Right forelimb (tissue), 1 donor: ENCODE data around the gene CXCL17.
A peak's percentile ranks its signal among the peaks of the same experiment; 100 is the strongest.

Source experiments
- DNase-seq: peaks from one replicate; pipeline ENCODE4 v3.0.0-alpha.2; 2018

The CXCL17 gene

DNA sequence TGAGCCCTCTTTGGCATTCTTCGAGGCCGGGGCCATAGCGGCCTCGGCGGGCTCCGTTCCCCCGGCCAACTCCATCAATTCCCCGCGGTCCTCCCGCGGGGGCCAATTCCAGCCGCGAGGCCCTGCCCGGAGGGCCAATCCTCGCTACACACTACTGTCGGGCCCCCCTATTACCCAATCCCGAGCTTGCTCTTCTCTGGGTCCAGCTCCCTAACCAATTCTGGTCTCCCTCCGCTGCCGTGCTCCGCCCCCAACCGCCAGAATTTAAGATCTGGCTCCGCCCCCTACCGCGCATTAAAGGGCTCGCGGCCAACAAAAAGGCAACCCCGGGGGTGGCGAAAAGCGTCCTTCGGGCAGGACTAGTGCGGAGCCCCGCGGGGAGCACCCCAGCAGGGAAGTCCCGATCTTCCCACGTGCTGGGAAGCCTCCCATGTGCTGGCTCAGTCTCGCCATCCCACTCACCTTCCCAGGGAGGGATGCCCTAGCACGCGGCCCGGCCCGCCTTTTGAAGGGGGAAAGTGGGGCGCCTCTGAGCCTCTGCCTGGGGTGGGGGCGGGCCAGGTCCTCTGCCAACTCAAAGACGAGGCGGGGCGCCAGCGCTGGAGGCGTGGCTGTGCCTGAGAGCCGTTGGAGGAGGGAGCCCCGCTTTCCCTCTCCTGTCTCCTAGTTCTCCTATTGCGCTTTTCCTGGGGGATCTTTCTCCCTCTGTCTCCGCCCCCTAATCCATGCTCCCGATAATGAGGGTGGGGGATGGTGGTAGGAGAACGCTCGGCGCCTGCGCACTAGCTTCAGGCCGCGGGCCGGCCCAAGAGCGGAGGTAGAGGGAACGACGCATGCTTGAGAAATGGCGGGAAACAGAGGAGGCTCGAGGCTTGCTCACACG lies 19.0 kb downstream of the CXCL17 start:
- DNase-seq, result peak; percentile 89

- DNase-seq, result peak; percentile 74
Measured at GRCh38 chr19:42422901-42423461, 19.8 kb downstream of the CXCL17 start.

DNA sequence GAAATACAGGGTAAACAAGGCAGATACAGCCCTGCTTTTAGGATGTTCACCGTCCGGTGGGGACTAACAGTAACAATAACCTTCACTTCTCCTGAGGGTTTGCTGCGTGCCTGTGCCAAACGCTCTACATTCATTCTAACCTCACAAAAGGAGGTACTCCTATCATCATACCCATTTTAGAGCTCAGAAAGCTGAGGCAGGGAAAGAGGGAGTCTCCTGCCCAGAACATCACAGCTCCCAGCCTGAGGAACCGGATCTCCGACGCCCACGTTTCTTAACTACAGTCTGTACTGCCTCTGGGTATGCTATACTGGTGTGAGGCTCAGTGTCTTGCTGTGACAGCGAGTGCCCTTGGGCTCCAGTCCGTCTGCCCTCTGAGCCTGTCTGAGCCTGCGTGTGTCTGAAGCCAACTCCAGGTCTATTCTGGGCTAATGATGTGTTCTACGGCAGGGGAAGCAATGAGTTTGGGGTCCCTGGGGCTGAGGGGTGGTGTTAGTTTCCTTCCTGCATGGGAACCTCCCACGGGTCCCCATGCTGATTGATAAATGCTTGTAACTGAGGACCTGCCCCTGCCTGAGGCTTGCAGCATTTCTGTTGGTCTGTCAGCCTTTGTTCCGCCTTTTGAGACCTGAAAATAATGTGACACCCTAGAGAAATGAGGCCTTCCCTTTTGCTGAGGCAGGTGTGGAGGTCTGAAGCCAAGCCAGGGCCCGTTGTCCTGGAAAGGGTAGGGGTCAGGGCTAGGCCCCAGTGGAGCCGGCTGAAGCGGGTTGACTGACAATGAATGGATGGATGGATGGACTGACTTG lies 20.4 kb downstream of the CXCL17 start:
- DNase-seq, result no peak

DNA sequence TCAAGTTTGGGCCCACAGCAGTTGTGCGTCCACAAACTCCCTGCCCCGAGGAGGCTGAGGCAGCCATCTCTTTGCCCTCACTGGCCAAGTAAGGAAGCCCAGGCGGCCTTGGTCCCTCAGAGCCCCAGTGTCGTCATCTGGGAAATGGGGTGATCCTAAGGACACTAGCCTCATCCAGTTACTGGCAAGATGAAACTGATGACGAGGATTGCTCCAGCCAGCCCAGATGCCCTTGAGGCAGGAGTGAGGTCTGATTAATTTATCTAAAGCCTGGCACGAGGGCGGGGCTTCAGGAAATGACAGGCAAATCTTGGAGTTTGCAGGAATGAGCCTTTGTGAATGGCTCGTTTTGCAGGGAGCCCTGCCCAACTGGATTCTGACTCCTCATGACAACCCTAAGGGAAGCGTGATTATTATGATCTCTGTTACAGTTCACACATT lies 21.1 kb downstream of the CXCL17 start:
- no peak for DNase-seq

DNA sequence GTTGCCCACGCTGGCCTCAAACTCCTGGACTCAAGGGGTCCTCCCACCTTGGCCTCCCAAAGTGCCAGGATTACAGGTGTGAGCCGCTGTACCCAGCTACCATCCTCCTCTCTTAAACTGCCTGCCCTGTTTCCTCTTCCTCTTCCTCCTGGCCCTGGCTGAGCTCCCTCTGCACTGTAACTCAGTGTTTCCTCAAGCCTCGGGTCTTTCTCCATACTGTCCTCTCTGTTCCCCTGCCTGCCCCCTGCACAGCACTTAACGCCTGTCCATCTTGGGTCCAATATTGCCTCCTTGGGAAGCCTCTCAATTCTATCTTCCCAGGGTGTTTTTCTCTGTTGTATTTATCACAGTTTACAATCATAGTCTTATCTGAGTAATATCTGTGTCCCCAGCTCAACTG lies 21.6 kb downstream of the CXCL17 start:
- DNase-seq, result no peak

DNA sequence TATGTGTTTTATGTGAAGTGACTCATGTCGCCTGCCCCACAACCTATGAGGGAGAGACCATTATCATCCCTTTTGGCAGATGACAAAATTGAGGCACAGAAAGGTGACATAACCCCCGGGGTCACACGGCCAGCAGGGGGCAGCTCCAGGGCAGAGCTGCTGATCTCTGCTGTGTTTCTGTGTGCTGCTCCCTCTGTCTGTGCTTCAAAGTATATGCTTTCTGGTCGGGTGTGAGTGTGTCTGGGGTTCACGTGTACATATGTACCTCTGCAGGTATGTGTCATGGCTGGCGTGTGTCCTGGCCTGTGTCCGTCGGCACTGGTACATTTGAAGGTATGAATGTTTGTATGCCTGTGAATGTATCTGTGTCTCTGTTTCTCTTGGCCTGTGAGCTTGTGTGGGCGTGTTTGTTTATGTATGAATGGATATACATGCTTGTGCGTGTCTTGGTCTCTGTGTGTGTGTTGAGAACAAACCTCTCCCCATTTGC lies 22.6 kb downstream of the CXCL17 start:
- peak; percentile 29 for DNase-seq

DNA sequence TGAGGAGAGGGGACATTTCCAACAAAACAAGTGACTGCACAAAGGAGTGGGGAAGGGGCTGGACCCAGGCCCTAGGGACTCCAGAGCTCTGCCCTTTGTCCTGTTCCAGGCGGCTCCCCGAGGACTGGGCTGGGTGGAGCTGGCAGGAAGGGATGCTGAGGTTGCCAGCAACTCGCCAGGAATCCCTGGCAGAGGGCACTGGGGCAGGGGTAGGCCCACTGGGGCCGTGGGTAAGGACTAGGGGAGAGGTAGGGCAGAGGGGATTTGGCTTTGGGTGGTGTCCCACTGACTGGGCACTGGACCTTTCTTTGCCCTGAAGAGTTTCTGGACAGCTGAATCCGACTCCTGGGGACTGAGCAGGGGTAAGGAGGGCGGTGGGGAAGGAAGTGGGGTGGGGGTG lies 23.4 kb downstream of the CXCL17 start:
- DNase-seq, result peak; percentile 39

DNA sequence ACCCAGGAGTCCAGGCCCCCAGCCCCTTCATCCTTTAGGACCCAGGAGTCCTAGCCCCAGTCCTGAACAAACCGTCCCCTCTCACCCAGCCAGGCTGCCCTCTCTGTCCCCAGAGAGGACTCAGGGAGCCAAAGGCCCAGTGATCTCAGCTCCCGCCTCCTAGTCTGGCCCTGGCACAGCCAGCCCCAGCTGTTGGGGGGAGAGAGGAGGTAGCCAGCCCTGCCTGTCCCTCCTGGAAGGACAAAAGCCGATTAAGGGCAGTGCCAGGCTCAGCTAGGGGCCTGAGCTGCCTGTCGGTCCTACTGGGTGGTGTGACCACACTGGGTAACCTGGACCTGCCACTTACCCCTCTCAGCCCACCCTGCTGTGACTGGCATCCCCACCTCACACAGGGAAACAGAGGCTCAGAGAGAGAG lies 30.1 kb downstream of the CXCL17 start:
- no peak for DNase-seq

- no peak for DNase-seq
Measured at GRCh38 chr19:42412227-42412626, 30.5 kb downstream of the CXCL17 start.

DNA sequence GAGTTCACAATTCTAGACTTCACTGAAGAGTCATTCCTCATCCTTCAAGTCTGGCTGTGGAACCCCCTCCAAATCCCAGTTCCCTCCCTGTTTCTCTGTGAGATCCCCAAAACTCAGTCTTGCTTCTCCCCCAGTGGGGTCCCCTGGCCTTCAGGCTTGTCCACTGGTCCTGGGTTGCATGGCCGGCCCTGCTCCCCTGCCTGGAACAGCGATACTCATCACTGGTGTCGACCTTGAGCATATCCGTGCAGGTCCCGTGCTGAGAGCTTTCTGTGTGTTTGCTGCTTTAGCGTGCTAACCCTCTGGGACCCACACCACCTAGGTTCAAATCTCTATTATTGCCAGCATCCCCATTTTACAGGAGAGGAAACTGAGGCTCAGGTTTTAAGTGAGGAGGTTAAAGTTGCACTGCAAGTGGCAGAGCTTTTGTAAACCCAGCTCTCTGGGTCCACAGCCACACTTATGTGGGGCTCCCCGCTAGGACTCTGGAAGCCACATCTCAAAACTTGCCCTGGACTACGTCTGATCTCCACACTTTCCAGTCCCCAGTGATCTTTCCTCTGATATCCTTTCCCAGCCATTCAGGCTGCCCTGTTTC lies 31.1 kb downstream of the CXCL17 start:
- DNase-seq, result peak; percentile 18

- no peak for DNase-seq
Measured at GRCh38 chr19:42410371-42410770, 32.4 kb downstream of the CXCL17 start.

- DNase-seq, result no peak
Measured at GRCh38 chr19:42409477-42409876, 33.3 kb downstream of the CXCL17 start.

- DNase-seq, result no peak
Measured at GRCh38 chr19:42407816-42408175, 35.0 kb downstream of the CXCL17 start.

GRCh38 chr19:42407085-42407815 lies 35.5 kb downstream of the CXCL17 start:
- no peak for DNase-seq

DNA sequence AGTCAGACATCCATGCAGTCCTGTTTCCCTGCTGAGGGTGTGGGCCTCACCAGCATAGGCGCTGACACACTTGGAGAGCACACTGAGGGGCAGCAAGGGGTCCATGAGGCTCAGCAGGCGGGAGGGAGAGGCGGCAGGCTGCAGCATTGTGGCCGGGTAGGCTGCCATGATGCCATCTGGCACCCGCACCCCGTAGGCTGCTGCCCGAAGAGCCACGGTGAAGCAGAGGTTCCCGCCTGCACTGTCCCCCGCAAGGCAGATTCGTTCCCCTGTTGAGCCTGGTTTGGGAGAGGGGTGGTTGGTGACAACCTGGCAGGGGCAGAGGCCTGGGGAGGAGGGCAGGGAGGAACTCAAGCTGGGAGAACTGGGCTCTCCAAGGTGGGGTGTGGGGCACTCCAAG lies 36.6 kb downstream of the CXCL17 start:
- no peak for DNase-seq

GRCh38 chr19:42403586-42403985 lies 39.2 kb downstream of the CXCL17 start:
- DNase-seq, result no peak

DNA sequence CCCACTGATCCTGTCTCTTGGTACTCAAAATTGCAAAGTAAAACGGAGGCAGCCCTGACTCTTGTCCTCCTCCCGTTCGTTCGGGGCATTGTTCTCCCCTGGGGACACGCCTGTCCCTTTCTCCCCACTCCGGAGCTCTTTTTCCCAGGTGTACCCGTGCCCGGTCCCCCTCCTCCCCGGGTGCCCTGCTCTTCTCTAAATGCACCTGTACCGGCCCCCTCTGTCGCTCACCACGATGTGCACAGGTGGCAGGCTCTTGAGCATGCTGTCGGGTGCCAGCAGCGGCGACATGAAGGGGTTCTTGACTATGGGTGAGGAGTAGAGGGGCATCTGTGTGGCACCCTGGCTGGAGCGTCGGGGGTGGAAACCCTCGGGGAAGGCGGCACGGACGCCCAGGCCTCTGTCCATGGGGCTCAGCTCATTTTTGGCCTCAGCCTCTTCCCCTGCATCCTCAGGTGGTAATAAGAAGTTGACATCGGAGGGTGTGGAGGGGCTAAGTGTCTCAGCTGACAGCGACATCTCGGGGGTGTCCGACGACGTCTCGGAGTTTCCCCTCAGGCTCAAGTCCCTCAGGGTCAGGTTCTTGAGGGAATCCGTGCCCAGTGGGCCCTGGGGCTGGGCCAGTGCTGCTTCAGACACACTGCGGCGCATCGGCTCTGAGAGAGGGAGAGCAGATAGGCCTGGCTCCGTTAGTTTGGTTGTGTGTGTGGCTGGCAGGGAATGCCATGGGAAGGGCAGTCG lies 40.2 kb downstream of the CXCL17 start:
- no peak for DNase-seq

DNA sequence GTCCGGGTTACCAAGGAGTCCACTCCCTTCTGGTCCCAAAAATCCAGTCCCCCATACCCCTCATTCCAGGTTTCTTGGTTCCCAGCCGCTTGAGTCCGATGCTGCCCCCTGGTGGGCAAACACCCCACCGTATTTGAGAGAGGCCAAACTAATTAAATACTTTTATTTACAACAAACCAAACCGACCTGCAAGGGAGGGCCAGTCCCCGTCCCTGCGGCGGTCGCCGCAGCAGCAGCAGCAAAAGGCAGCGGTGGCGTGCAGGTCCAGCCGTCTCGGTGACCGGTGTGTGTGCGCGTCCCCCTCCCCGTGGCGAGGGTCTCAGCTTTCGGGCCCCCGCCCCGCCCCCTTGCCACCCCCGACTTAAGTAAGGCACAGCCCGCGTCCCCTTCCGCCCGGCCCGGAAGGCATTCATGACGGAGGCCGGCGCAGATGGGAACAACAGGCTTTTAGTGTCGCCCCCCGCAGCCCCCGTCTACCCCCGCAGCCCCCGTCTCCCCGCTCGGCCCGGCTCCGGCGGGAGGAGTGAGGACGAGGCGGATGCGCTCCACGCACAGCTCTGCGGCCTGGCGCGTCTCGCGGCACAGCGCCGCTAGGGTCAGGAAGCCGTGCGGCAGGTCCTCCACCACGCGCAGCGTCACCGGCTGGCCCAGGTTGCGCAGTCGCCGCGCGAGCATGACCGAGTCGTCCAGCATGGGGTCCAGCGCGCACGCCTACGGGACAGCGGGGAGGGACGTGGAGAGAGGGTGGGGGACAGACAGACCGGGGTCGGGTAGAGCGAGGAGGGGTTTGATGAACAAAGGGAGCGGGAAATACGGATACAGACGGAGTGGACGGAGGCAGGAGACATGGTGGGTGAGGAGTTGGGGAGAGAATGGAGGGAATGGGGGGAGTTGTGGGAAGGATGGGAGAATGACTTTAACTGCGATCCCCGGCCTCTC lies 41.1 kb downstream of the CXCL17 start:
- DNase-seq, result peak; percentile 90

DNA sequence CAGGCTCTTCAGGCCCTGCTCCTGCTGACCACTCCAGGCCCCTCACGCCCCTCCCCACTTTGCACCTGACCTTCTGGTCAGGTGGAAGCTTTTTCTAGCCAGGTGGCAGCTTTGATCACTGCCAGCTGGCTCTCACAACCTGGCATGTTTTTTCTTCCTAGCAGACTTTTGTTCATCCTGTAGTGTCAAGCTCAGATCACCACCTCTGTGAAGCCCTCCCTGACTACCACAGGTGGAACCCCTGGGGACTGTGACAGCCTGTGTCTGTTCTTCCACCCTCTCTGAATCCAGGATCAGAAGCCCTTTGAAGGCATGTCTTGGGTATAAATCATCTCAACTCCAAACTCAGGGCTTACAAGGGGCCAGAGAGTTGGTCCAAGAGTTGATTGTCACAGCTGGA lies 42.3 kb downstream of the CXCL17 start:
- no peak for DNase-seq
